Kidney (tissue), 14 donors: ENCODE measurements around the gene LDLRAP1. TPM values are rescaled to one million over a fixed set of nuclear protein-coding genes. Genes with fewer than 3 reads are reported as not detected.

ENCODE experiments used
- DNase-seq, 5 donors: peaks; one replicate each; pipeline ENCODE4 v3.0.0-alpha.2; 2013 to 2020
- FAIRE-seq: peaks from 2 replicates; lab custom pipeline; 2012; peaks lifted over from hg19 to GRCh38; lab: Jason Lieb, UNC
- H3K27ac ChIP-seq, 2 donors: one replicate each; pipeline ENCODE4 v1.7.0; 2013; ENCODE audit warnings: low read depth in 2 of 2, low read length in 2 of 2, inconsistent platforms in 1 of 2
- H3K27me3 ChIP-seq: one replicate; pipeline ENCODE4 v1.7.1; 2013; ENCODE audit warnings: low read length, inconsistent platforms; ENCODE audit not compliant: control insufficient read depth, insufficient read depth
- H3K36me3 ChIP-seq, 3 donors: one replicate each; pipeline versions ENCODE4 v1.7.0 to v1.7.1; 2013; ENCODE audit warnings: low read length in 3 of 3, control low read depth in 1 of 3, inconsistent platforms in 1 of 3; ENCODE audit not compliant: insufficient read depth in 3 of 3, control insufficient read depth in 2 of 3
- H3K4me1 ChIP-seq, 3 donors: one replicate each; pipeline versions ENCODE4 v1.7.0 to v1.7.1; 2013; ENCODE audit warnings: low read length in 3 of 3, inconsistent platforms in 1 of 3, low read depth in 1 of 3; ENCODE audit not compliant: control insufficient read depth in 2 of 3, insufficient read depth in 2 of 3
- H3K4me3 ChIP-seq, 3 donors: one replicate each; pipeline versions ENCODE4 v1.7.0 to v1.8.1; 2013; ENCODE audit warnings: low read length in 3 of 3, control low read depth in 1 of 3, inconsistent platforms in 1 of 3
- H3K9ac ChIP-seq, 3 donors: one replicate each; pipeline versions ENCODE4 v1.7.0 to v1.7.1; 2013; ENCODE audit warnings: low read length in 3 of 3, control low read depth in 1 of 3, inconsistent platforms in 1 of 3
- H3K9me3 ChIP-seq, 3 donors: one replicate each; pipeline versions ENCODE4 v1.7.0 to v1.7.1; 2013; ENCODE audit warnings: low read length in 3 of 3, control low read depth in 1 of 3, inconsistent platforms in 1 of 3; ENCODE audit not compliant: control insufficient read depth in 2 of 3, insufficient read depth in 1 of 3
- CTCF ChIP-seq: IDR thresholded peaks from 3 replicates; pipeline ENCODE4 v1.5.1; 2012; ENCODE audit warnings: mild to moderate bottlenecking, moderate library complexity, borderline replicate concordance; ENCODE audit not compliant: insufficient read depth; ENCODE audit errors: extremely low read depth
- intact Hi-C: fragments of 100-400 bp; cut with DNase I; formaldehyde crosslinking; loops from one replicate; pipeline ENCODE4 v1.11.1; 2022
- polyA plus RNA-seq: library from polyadenylated mRNA; stranded (reverse); fragments of 350-450 nt; fragmentation: Illumina TruSeq; extraction: RNeasy Lipid Tissue Mini Kit (QIAGEN cat#74804); gene quantifications from one replicate; pipeline ENCODE4 v1.2.3, GENCODE V29; 2014; ENCODE audit warnings: low read depth, low replicate concordance; ENCODE audit not compliant: insufficient read depth
- total RNA-seq: library from RNA; stranded (reverse); fragmentation: NEBNext Ultra II Directional; extraction: Animal tissue kit (Norgen Biotek cat#: 25700); gene quantifications from one replicate; pipeline ENCODE4 v1.2.1, GENCODE V29; 2021
- donor health status: control.
- donor health status: control.
- donor health status: control.
- donor health status: control.
- donor health status: control.
- donor health status: DM: yes; HTN: yes; CAD: no.
- donor health status: Normal renal cell carcinoma (clear cell type).

Gene LDLRAP1
- total and polyA plus RNA-seq, 2 donors from 2014 or later, result 14.4 to 26.2 TPM

GRCh38 chr1:25556132-25556670, 12.8 kb downstream of the LDLRAP1 start:
- Histone ChIP-seq H3K4me3 (no peak overlapping the region), H3K4me1 (peaks cover 0 to 34% (median 3%) of the 10 kb centered on the region in 3 donors), H3K27me3 (no peaks in the 10 kb centered on the region), H3K9ac (no peak overlapping the region), H3K36me3 (peaks cover 0 to 18% (median 8%) of the 10 kb centered on the region in 3 donors), H3K9me3 (no peaks in the 10 kb centered on the region), H3K27ac (peak overlapping the region in 1 of 2 donors; percentile 33)
- intact Hi-C loops, result no loop called here
- DNase-seq (no peak), FAIRE-seq (no peak)
- no peak for TF ChIP-seq CTCF

DNA sequence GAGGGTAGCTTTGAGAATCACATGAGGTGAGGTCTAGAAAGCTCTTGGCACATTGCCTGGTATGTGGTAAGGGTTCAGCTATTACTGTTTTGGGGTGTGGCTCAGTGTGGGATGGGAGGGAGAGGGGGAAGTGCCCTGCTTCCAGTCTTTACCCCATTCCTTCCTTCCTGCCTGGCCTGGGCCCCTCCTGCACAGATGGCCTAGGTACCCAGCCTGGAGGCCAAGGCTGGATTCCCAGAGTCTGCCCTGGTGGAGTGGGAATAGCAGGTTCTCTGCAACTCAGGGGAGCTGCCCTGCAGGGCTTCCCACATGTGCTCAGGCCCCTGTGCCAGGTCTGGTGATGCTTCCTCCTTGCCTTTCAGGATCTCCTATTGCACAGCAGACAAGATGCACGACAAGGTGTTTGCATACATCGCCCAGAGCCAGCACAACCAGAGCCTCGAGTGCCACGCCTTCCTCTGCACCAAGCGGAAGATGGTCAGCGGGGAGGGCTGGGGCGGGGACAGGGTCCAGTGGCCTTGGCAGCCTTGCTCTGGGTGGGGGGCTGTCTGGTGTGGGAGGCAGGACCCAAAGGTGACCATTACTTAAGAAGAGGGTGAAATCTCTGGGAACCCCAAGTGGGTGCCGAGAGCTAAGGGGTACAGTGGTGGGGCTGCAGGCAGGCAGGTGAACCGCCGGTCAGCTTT, 13.5 kb downstream of the LDLRAP1 start:
- TF ChIP-seq CTCF, result no peak
- no peak overlapping the region for H3K9ac ChIP-seq
- no peaks in the 10 kb centered on the region for H3K27me3 ChIP-seq
- intact Hi-C loops, result no loop called here
- no peaks in the 10 kb centered on the region for H3K9me3 ChIP-seq
- DNase-seq (no peak), FAIRE-seq (no peak)
- H3K4me1 ChIP-seq, result peaks cover 0 to 36% (median 0%) of the 10 kb centered on the region in 3 donors
- H3K27ac ChIP-seq, result no peak overlapping the region
- no peak overlapping the region for H3K4me3 ChIP-seq
- peaks cover 0 to 18% (median 8%) of the 10 kb centered on the region in 3 donors for H3K36me3 ChIP-seq

DNA sequence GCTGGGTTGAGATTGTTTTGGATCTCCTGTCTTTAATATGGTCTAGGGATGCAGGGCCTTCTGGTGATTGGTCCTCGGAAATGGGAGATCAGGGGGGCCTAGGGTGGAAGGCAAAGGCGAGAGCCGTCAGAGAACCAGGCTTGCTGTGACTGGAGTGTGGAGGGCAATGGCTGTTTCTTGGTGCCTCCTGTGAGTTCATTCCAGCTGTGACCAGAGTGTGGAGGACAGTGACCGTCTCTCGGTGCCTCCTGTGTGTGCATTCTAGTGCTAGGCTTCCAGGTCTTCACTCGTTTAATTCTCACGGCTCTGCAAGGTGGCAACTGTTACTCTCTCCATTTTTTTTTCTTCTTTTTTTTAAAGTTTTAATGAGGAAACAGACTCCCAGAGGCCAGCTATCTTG, 14.1 kb downstream of the LDLRAP1 start:
- no peak overlapping the region for H3K27ac ChIP-seq
- FAIRE-seq, result no peak
- no peak for TF ChIP-seq CTCF
- H3K27me3 ChIP-seq, result no peaks in the 10 kb centered on the region
- no peak overlapping the region for H3K4me3 ChIP-seq
- DNase-seq, result no peak
- no peaks in the 10 kb centered on the region for H3K9me3 ChIP-seq
- peaks cover 0 to 18% (median 8%) of the 10 kb centered on the region in 3 donors for H3K36me3 ChIP-seq
- intact Hi-C loops, result no loop called here
- no peak overlapping the region for H3K9ac ChIP-seq
- peaks cover 0 to 35% (median 0%) of the 10 kb centered on the region in 3 donors for H3K4me1 ChIP-seq
